ENCODE results near the gene UPK1A.

Gene UPK1A

GRCh38 chr19:35695895-35696422 lies 29.6 kb downstream of the UPK1A start:
- TF ChIP-seq CTCF (IDR thresholded peaks at IDR 0.05; ENCODE audit: low read depth, low read length, missing control alignments) = no peak
- no peak for DNase-seq
- in situ Hi-C loops (cut with HindIII; ENCODE audit: low pct_ligation_motif_present, low sequenced_read_pairs) = no loop called here
- no peaks in the 10 kb centered on the region for H3K27me3 ChIP-seq (replicated peaks)
- no peak overlapping the region for H3K27ac ChIP-seq
- no peak overlapping the region for H3K4me3 ChIP-seq (ENCODE audit: low read depth, low read length)
- H3K36me3 ChIP-seq (replicated peaks) = no peaks in the 10 kb centered on the region

GRCh38 chr19:35696835-35697234 lies 30.5 kb downstream of the UPK1A start:
- Histone ChIP-seq H3K27me3 (replicated peaks) (no peaks in the 10 kb centered on the region), H3K27ac (no peak overlapping the region), H3K4me3 (ENCODE audit: low read depth, low read length) (no peak overlapping the region), H3K36me3 (replicated peaks) (no peaks in the 10 kb centered on the region)
- in situ Hi-C loops (cut with HindIII; ENCODE audit: low pct_ligation_motif_present, low sequenced_read_pairs) = no loop called here
- no peak for TF ChIP-seq CTCF (IDR thresholded peaks at IDR 0.05; ENCODE audit: low read depth, low read length, missing control alignments)
- DNase-seq = no peak

GRCh38 chr19:35702223-35703012 lies 36.1 kb downstream of the UPK1A start:
- no peak overlapping the region for H3K27ac ChIP-seq
- DNase-seq = peak; percentile 98
- no peaks in the 10 kb centered on the region for H3K27me3 ChIP-seq (replicated peaks)
- no peaks in the 10 kb centered on the region for H3K36me3 ChIP-seq (replicated peaks)
- peak overlapping the region; percentile 62 for H3K4me3 ChIP-seq (ENCODE audit: low read depth, low read length)
- no peak for TF ChIP-seq CTCF (IDR thresholded peaks at IDR 0.05; ENCODE audit: low read depth, low read length, missing control alignments)
- in situ Hi-C loops (cut with HindIII; ENCODE audit: low pct_ligation_motif_present, low sequenced_read_pairs) = no loop called here

GRCh38 chr19:35703343-35703742 lies 37.0 kb downstream of the UPK1A start:
- Histone ChIP-seq H3K27me3 (replicated peaks) (no peaks in the 10 kb centered on the region), H3K4me3 (ENCODE audit: low read depth, low read length) (no peak overlapping the region), H3K27ac (no peak overlapping the region), H3K36me3 (replicated peaks) (no peaks in the 10 kb centered on the region)
- in situ Hi-C loops (cut with HindIII; ENCODE audit: low pct_ligation_motif_present, low sequenced_read_pairs) = no loop called here
- no peak for DNase-seq
- no peak for TF ChIP-seq CTCF (IDR thresholded peaks at IDR 0.05; ENCODE audit: low read depth, low read length, missing control alignments)

- in situ Hi-C loops (cut with HindIII; ENCODE audit: low pct_ligation_motif_present, low sequenced_read_pairs) = no loop called here
- Histone ChIP-seq H3K27ac (no peak within 1 kb of the TSS), H3K4me3 (ENCODE audit: low read depth, low read length) (no peak within 1 kb of the TSS), H3K27me3 (replicated peaks) (no peaks in the 10 kb centered on the region), H3K36me3 (replicated peaks) (no peaks in the 10 kb centered on the region)
- no peak for TF ChIP-seq CTCF (IDR thresholded peaks at IDR 0.05; ENCODE audit: low read depth, low read length, missing control alignments)
- peak; percentile 56 for DNase-seq
Observed at GRCh38 chr19:35704218-35704617, 37.9 kb downstream of the UPK1A start, which contains the start of gene ZBTB32. TSS of gene ZBTB32 (plus strand) at chr19:35704558. CDS start at chr19:35714627, 10,069 bp downstream.

Measured in brain microvascular endothelial cell (primary cell).